Glutamatergic neuron (in vitro differentiated cells): ENCODE measurements around the gene PTGR1. TPM values are rescaled to one million over a fixed set of nuclear protein-coding genes. Genes with fewer than 3 reads are reported as not detected.

Experiments used
- DNase-seq: peaks from one replicate; pipeline ENCODE4 v3.0.0; 2022
- H3K27ac Mint-ChIP-seq: one replicate; pipeline ENCODE4 v1.8.0; 2020; ENCODE audit warnings: mild to moderate bottlenecking, mixed read lengths, inconsistent platforms; ENCODE audit not compliant: unreplicated experiment
- H3K27me3 Mint-ChIP-seq: one replicate; pipeline ENCODE4 v1.8.0; 2020; ENCODE audit warnings: mild to moderate bottlenecking, moderate library complexity, mixed read lengths, inconsistent platforms; ENCODE audit not compliant: unreplicated experiment
- H3K36me3 Mint-ChIP-seq: one replicate; pipeline ENCODE4 v1.8.0; 2020; ENCODE audit warnings: mild to moderate bottlenecking, mixed read lengths, inconsistent platforms; ENCODE audit not compliant: unreplicated experiment
- H3K4me1 Mint-ChIP-seq: one replicate; pipeline ENCODE4 v1.8.0; 2020; ENCODE audit warnings: mild to moderate bottlenecking, low read depth, mixed read lengths, inconsistent platforms; ENCODE audit not compliant: unreplicated experiment
- H3K4me3 Mint-ChIP-seq: one replicate; pipeline ENCODE4 v1.8.0; 2020; ENCODE audit warnings: mild to moderate bottlenecking, mixed read lengths, inconsistent platforms; ENCODE audit not compliant: unreplicated experiment
- H3K9me3 Mint-ChIP-seq: one replicate; pipeline ENCODE4 v1.8.0; 2020; ENCODE audit warnings: mild to moderate bottlenecking, moderate library complexity, mixed read lengths, inconsistent platforms; ENCODE audit not compliant: unreplicated experiment
- CTCF ChIP-seq: fragments of 200-600 bp; sonication (generic); IDR thresholded peaks from one replicate; pipeline ENCODE4 v1.5.0; 2021; ENCODE audit not compliant: partially characterized antibody, unreplicated experiment
- total RNA-seq: library from RNA; stranded (reverse); fragmentation: NEBNext Ultra II Directional; extraction: Animal tissue kit (Norgen Biotek cat#: 25700); gene quantifications from one replicate; pipeline ENCODE4 v1.2.1, GENCODE V29; 2021; ENCODE audit not compliant: unreplicated experiment

The PTGR1 gene
- total RNA-seq, 1 donor from 2014 or later: 23.4 TPM

- H3K36me3 Mint-ChIP-seq: no peaks in the 10 kb centered on the region
- H3K27ac Mint-ChIP-seq: no peak overlapping the region
- peaks cover 4% of the 10 kb centered on the region for H3K27me3 Mint-ChIP-seq
- no peak for DNase-seq
- TF ChIP-seq CTCF: no peak
- no peak overlapping the region for H3K4me3 Mint-ChIP-seq
- H3K9me3 Mint-ChIP-seq: peaks cover 2% of the 10 kb centered on the region
- H3K4me1 Mint-ChIP-seq: no peaks in the 10 kb centered on the region
Observed at GRCh38 chr9:111613436-111614040, 14.1 kb upstream of the PTGR1 start.

- Mint-ChIP-seq H3K4me3 (no peak overlapping the region), H3K36me3 (no peaks in the 10 kb centered on the region), H3K27ac (no peak overlapping the region), H3K9me3 (peaks cover 2% of the 10 kb centered on the region), H3K27me3 (peaks cover 4% of the 10 kb centered on the region), H3K4me1 (no peaks in the 10 kb centered on the region)
- TF ChIP-seq CTCF: no peak
- no peak for DNase-seq
Observed at GRCh38 chr9:111610845-111611244, 11.4 kb upstream of the PTGR1 start.

- TF ChIP-seq CTCF: no peak
- Mint-ChIP-seq H3K4me1 (no peaks in the 10 kb centered on the region), H3K36me3 (no peaks in the 10 kb centered on the region), H3K27ac (no peak overlapping the region), H3K27me3 (peaks cover 4% of the 10 kb centered on the region), H3K9me3 (peaks cover 2% of the 10 kb centered on the region), H3K4me3 (no peak overlapping the region)
- no peak for DNase-seq
Observed at GRCh38 chr9:111610149-111610548, 10.7 kb upstream of the PTGR1 start.

- peaks cover under 1% of the 10 kb centered on the region for H3K9me3 Mint-ChIP-seq
- TF ChIP-seq CTCF: no peak
- no peaks in the 10 kb centered on the region for H3K36me3 Mint-ChIP-seq
- H3K4me3 Mint-ChIP-seq: no peak overlapping the region
- H3K27ac Mint-ChIP-seq: no peak overlapping the region
- no peak for DNase-seq
- H3K4me1 Mint-ChIP-seq: peaks cover 2% of the 10 kb centered on the region
- H3K27me3 Mint-ChIP-seq: peaks cover 2% of the 10 kb centered on the region
Observed at GRCh38 chr9:111605041-111605559, 5.7 kb upstream of the PTGR1 start.

GRCh38 chr9:111604054-111604615, 4.7 kb upstream of the PTGR1 start:
- H3K4me1 Mint-ChIP-seq: peaks cover 2% of the 10 kb centered on the region
- H3K4me3 Mint-ChIP-seq: no peak overlapping the region
- H3K27me3 Mint-ChIP-seq: peaks cover 2% of the 10 kb centered on the region
- peaks cover 4% of the 10 kb centered on the region for H3K9me3 Mint-ChIP-seq
- DNase-seq: no peak
- TF ChIP-seq CTCF: no peak
- H3K36me3 Mint-ChIP-seq: no peaks in the 10 kb centered on the region
- no peak overlapping the region for H3K27ac Mint-ChIP-seq
